ENCODE results near the gene MAMSTR.

- TF ChIP-seq CTCF (IDR thresholded peaks at IDR 0.05) (no peak), POLR2A (IDR thresholded peaks at IDR 0.05) (no peak), POLR2AphosphoS5 (IDR thresholded peaks at IDR 0.05; ENCODE audit: insufficient read depth in 1 of 2, low read depth in 1 of 2) (no peak)
Measured at GRCh38 chr19:48719263-48720171, at the start of gene MAMSTR.
